Breast epithelium (tissue), 4 donors: ENCODE data around the gene ADRA2B. TPM values are rescaled to one million over a fixed set of nuclear protein-coding genes. Genes with fewer than 3 reads are reported as not detected.

Experiments
- DNase-seq, 2 donors: peaks; one replicate each; pipeline ENCODE4 v3.0.0-alpha.2; 2019; ENCODE audit warnings: low spot score in 2 of 2
- H3K27ac ChIP-seq, 2 donors: fragments of 200-600 bp; sonication (generic) in 1 of 2; one replicate each; pipeline ENCODE4 v1.5.1; 2016 to 2019; ENCODE audit warnings: mild to moderate bottlenecking in 1 of 2
- H3K27me3 ChIP-seq, 2 donors: fragments of 200-600 bp; sonication (generic) in 1 of 2; one replicate each; pipeline versions ENCODE4 v1.5.1 to v1.6.0; 2017 to 2019; ENCODE audit warnings: control low read depth in 1 of 2, mild to moderate bottlenecking in 1 of 2
- H3K36me3 ChIP-seq: fragments of 200-600 bp; one replicate; pipeline ENCODE4 v1.5.1; 2019
- H3K4me1 ChIP-seq, 2 donors: fragments of 200-600 bp; sonication (generic); one replicate each; pipeline ENCODE4 v1.5.1; 2016 to 2019; ENCODE audit warnings: control low read depth in 1 of 2
- H3K4me3 ChIP-seq, 3 donors: fragments of 200-600 bp; sonication (generic); 1 replicate in 2 of 3; 2 replicates in 1 of 3; pipeline ENCODE4 v1.5.1; 2016 to 2019; ENCODE audit warnings: mild to moderate bottlenecking in 3 of 3, moderate library complexity in 2 of 3
- H3K9me3 ChIP-seq, 2 donors: fragments of 200-600 bp; sonication (generic) in 1 of 2; one replicate each; pipeline ENCODE4 v1.5.1; 2016 to 2019; ENCODE audit warnings: control low read depth in 1 of 2
- POLR2A ChIP-seq: fragments of 450-650 bp; IDR thresholded peaks from one replicate; pipeline ENCODE4 v1.6.1; 2016; ENCODE audit warnings: antibody characterized with exemption, mild to moderate bottlenecking, moderate library complexity
- POLR2AphosphoS5 ChIP-seq, 3 donors: sonication (generic); formaldehyde crosslinking; IDR thresholded peaks; one replicate each; pipeline ENCODE4 v1.6.1; 2017; ENCODE audit warnings: antibody characterized with exemption in 3 of 3
- intact Hi-C: fragments of 100-400 bp; cut with DNase I; formaldehyde crosslinking; loops from one replicate; pipeline ENCODE4 v1.15.1; 2023; ENCODE audit warnings: low total_unique reads
- total RNA-seq, 3 donors: library from RNA; depleted of rRNA; stranded (reverse); fragments of >200 nt; gene quantifications; one replicate each; pipeline ENCODE4 v1.1.0, GENCODE V29; 2016
- TF ChIP-seq, protein P1 (sequence below), 3 donors: fragments of 450-650 bp; IDR thresholded peaks; one replicate each; pipeline ENCODE4 v1.5.1; 2016 to 2017; ENCODE audit warnings: antibody characterized with exemption in 3 of 3, mild to moderate bottlenecking in 3 of 3, moderate library complexity in 3 of 3

ADRA2B gene
- total RNA-seq, 3 donors from 2014 or later: 1.3 to 1.6 (median 1.4) TPM

DNA sequence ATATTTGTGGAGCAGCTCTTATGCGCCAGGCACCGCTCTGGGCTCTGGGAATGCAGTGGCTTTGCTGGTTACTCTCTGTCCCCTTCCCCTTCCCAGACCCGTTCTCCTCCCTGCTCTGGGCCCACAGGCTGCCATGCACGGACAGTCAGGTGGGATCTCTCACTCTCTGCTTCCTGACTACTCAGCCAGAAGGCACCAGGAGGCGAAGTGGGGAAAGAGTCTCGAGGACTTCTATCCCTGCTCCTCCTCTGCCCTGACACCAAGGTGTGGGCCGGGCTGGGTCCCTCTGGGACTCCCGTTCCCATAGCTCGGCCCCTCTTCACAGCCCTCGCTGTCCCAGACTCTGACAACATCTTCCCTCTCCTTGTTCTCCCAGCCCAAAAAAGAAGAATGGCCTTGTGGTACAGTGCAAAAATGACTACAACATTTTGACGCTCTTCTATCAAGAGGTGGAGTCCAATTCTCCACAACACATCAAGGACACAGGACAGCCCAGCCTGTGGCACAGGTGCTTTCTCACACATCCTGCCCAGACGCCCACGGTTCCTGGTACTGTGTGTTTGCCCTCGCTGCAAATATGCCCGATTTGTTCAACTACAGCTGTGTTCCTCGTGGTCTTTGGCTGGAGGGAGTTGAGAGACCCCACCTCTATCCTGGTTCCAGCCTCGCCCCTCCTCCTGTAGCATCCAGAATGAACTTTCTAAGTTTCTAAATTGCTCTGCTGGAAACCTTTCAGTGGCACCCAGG lies 42.9 kb upstream of the ADRA2B start:
- DNase-seq: no peak

DNA sequence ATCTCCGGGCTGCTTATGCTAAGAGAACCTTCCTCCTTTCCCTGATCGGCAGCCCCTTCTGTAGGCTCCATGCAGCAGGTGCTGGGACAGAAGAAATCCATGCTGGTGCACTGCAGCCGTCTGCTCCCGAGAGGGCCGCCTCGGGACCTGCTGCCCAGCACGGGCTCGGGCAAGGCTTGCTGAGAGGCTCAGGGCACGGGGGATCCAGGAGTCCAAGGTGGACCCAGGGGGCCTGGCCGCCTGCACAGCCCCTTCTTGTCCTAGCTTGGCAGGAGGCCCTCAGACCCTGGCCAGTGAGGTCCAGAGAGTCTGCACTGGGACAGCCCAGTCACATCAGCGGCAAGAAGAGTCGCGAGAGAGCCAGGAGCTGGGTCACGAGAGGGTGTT lies 42.2 kb upstream of the ADRA2B start:
- intact Hi-C loops: no loop called here
- no peaks in the 10 kb centered on the region for H3K36me3 ChIP-seq
- no peaks in the 10 kb centered on the region for H3K4me1 ChIP-seq
- H3K9me3 ChIP-seq: no peaks in the 10 kb centered on the region
- no peak overlapping the region for H3K27ac ChIP-seq
- no peaks in the 10 kb centered on the region for H3K27me3 ChIP-seq
- no peak for TF ChIP-seq POLR2AphosphoS5 (IDR thresholded peaks at IDR 0.05)
- no peak for TF ChIP-seq POLR2A
- TF ChIP-seq, protein P1, sequence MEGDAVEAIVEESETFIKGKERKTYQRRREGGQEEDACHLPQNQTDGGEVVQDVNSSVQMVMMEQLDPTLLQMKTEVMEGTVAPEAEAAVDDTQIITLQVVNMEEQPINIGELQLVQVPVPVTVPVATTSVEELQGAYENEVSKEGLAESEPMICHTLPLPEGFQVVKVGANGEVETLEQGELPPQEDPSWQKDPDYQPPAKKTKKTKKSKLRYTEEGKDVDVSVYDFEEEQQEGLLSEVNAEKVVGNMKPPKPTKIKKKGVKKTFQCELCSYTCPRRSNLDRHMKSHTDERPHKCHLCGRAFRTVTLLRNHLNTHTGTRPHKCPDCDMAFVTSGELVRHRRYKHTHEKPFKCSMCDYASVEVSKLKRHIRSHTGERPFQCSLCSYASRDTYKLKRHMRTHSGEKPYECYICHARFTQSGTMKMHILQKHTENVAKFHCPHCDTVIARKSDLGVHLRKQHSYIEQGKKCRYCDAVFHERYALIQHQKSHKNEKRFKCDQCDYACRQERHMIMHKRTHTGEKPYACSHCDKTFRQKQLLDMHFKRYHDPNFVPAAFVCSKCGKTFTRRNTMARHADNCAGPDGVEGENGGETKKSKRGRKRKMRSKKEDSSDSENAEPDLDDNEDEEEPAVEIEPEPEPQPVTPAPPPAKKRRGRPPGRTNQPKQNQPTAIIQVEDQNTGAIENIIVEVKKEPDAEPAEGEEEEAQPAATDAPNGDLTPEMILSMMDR (IDR thresholded peaks at IDR 0.05): no peak
- no peak for DNase-seq
- no peak overlapping the region for H3K4me3 ChIP-seq

More for the DNA sequence above, 42.9 kb upstream of the ADRA2B start:
- Histone ChIP-seq H3K36me3 (no peaks in the 10 kb centered on the region), H3K27ac (no peak overlapping the region), H3K9me3 (no peaks in the 10 kb centered on the region), H3K27me3 (no peaks in the 10 kb centered on the region), H3K4me3 (no peak overlapping the region), H3K4me1 (no peaks in the 10 kb centered on the region)
- TF ChIP-seq, protein P1 (IDR thresholded peaks at IDR 0.05): no peak
- TF ChIP-seq POLR2A: no peak
- TF ChIP-seq POLR2AphosphoS5 (IDR thresholded peaks at IDR 0.05): no peak
- intact Hi-C loops: no loop called here

DNA sequence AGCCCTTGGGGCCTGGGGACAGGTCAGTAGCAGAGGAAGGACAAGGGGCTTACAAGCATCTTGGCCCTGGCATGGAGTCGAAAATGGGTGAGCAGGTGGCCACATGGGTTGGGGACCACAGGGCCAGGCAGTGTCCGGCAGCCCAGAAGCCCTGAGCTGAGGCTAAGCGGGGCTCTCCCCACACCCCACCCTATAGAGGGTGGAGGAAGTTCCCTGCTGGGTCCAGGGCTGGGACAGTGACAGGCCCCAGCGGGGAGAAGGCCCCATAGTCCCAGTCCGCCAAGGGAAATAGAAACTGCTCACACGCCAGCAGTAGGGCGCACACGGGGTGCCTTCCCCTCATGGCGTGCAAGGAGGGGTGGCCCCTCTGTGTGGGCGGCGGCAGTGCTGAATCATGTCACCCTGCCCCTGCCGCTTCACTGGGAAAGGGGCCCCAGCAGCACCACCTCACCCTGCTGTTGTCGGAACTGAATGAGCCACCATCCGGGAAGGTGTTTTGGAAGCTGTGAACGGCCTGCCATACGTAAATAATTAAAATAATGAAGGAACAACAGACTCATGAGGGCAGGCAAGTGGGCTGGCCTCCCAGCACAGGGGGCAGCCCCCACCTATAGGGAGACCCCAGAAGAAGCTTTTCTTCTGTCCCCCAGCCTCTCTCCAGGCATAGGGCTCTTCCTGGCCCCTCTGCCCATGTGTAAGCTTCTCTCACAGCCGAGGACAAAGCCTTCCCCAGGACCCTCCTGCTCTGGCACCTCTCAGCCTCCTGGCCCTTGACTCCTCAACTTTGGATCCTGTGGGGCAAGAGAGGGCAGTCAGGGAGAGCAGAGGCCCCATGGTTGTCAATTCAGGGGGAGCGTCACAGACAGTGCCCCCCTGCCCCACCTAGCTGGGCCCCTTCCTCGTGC lies 41.5 kb upstream of the ADRA2B start:
- H3K27ac ChIP-seq: no peak overlapping the region
- TF ChIP-seq POLR2A: no peak
- TF ChIP-seq, protein P1 (IDR thresholded peaks at IDR 0.05): no peak
- H3K36me3 ChIP-seq: no peaks in the 10 kb centered on the region
- H3K4me3 ChIP-seq: no peak overlapping the region
- H3K27me3 ChIP-seq: no peaks in the 10 kb centered on the region
- DNase-seq: no peak
- H3K4me1 ChIP-seq: no peaks in the 10 kb centered on the region
- intact Hi-C loops: no loop called here
- H3K9me3 ChIP-seq: no peaks in the 10 kb centered on the region

GRCh38 chr2:96156926-96157648 lies 40.7 kb upstream of the ADRA2B start:
- Histone ChIP-seq H3K36me3 (no peaks in the 10 kb centered on the region), H3K4me3 (no peak overlapping the region), H3K27ac (no peak overlapping the region), H3K4me1 (no peaks in the 10 kb centered on the region), H3K9me3 (no peaks in the 10 kb centered on the region), H3K27me3 (no peaks in the 10 kb centered on the region)
- TF ChIP-seq, protein P1 (IDR thresholded peaks at IDR 0.05): no peak
- TF ChIP-seq POLR2AphosphoS5 (IDR thresholded peaks at IDR 0.05) (no peak), POLR2A (no peak)
- DNase-seq: no peak
- intact Hi-C loops: no loop called here
